HCT116 (cell line): ENCODE measurements around the gene CTTNBP2. TPM values are rescaled to one million over a fixed set of nuclear protein-coding genes. Genes with fewer than 3 reads are reported as not detected.

Experiments
- ATAC-seq: fragments of 200-7000 bp; cut with Tn5 transposase; 2 replicates; pipeline ENCODE4 v1.9.1; 2020; ENCODE audit warnings: mild to moderate bottlenecking, moderate library complexity
- BruUV-seq: library from RNA; stranded (reverse); fragments of 400-500 nt; replicated peaks from 2 replicates; lab custom pipeline; 2021; lab: Mats Ljungman, UMichigan
- CTCF ChIA-PET: fragments of 300-600 bp; sonication (Branson Sonifier 250); formaldehyde crosslinking; loops from one replicate; lab custom pipeline; 2021; ENCODE audit warnings: antibody characterized with exemption; lab: Charles Lee
- POLR2A ChIA-PET: fragments of 300-600, 350-600 bp; sonication (Branson Sonifier 250); formaldehyde crosslinking; loops from one replicate; lab custom pipeline; 2021; ENCODE audit warnings: antibody characterized with exemption; lab: Charles Lee
- RAD21 ChIA-PET, 2 experiments: fragments of 300-600 bp; sonication (Branson Sonifier 250); formaldehyde crosslinking; loops; one replicate each; lab custom pipeline; 2023; ENCODE audit warnings: low total read pairs in 2 of 2; ENCODE audit not compliant: uncharacterized antibody in 2 of 2, unreplicated experiment in 2 of 2, low non-redundant PET in 1 of 2; lab: Charles Lee
- DNase-seq: peaks from one replicate; pipeline ENCODE4 v3.0.0-alpha.2; 2010; ENCODE audit warnings: low read depth, low spot score
- H2AFZ ChIP-seq: fragments of 200-600 bp; shearing (Covaris generic), sonication (generic); 2 replicates; pipeline ENCODE4 v1.6.1; 2017; ENCODE audit warnings: low read depth, mixed run types, mixed read lengths, antibody characterized with exemption, low read length; ENCODE audit not compliant: poor library complexity, severe bottlenecking
- H3K27ac ChIP-seq: 2 replicates; pipeline ENCODE4 v1.5.1; 2012; ENCODE audit warnings: low read depth, low read length
- H3K27me3 ChIP-seq: fragments of 200-600 bp; sonication (generic); 2 replicates; pipeline ENCODE4 v1.6.1; 2016; ENCODE audit warnings: mixed run types, low read length, mixed read lengths; ENCODE audit not compliant: insufficient read depth
- H3K36me3 ChIP-seq, 2 experiments: fragments of 200-500 bp in 1 of 2; fragments of 200-600 bp in 1 of 2; sonication (Bioruptor generic) in 1 of 2; sonication (generic) in 1 of 2; 2 replicates each; pipeline versions ENCODE4 v1.5.1 to v1.6.1; 2014 to 2016; ENCODE audit warnings: low read length in 2 of 2, inconsistent platforms in 1 of 2, mixed read lengths in 1 of 2, mixed run types in 1 of 2; ENCODE audit not compliant: insufficient read depth in 2 of 2, control insufficient read depth in 1 of 2
- H3K4me1 ChIP-seq, 2 experiments: fragments of 200-600 bp in 1 of 2; sonication (generic) in 1 of 2; 2 replicates each; pipeline versions ENCODE4 v1.5.1 to v1.6.1; 2012 to 2017; ENCODE audit warnings: low read length in 2 of 2, inconsistent platforms in 1 of 2, mild to moderate bottlenecking in 1 of 2, mixed read lengths in 1 of 2, mixed run types in 1 of 2, moderate library complexity in 1 of 2; ENCODE audit not compliant: insufficient read depth in 2 of 2, control insufficient read depth in 1 of 2
- H3K4me2 ChIP-seq: fragments of 200-600 bp; sonication (generic); 2 replicates; pipeline ENCODE4 v1.6.1; 2017; ENCODE audit warnings: mixed run types, low read length, mixed read lengths
- H3K4me3 ChIP-seq, 2 experiments: fragments of 200-600 bp in 1 of 2; sonication (generic) in 1 of 2; replicated peaks in 1 of 2; 2 replicates each; pipeline ENCODE4 v1.5.1; 2011 to 2016; ENCODE audit warnings: low read length in 2 of 2, control low read depth in 1 of 2, low read depth in 1 of 2, mild to moderate bottlenecking in 1 of 2, mixed read lengths in 1 of 2, mixed run types in 1 of 2
- H3K79me2 ChIP-seq: fragments of 200-600 bp; sonication (generic); 2 replicates; pipeline ENCODE4 v1.6.1; 2017; ENCODE audit warnings: mild to moderate bottlenecking, mixed run types, low read length, moderate library complexity, mixed read lengths; ENCODE audit not compliant: insufficient read depth
- H3K9ac ChIP-seq: fragments of 200-600 bp; sonication (generic); 2 replicates; pipeline ENCODE4 v1.6.1; 2016; ENCODE audit warnings: low read length, mixed read lengths
- H3K9me2 ChIP-seq: fragments of 200-600 bp; sonication (generic), shearing (Covaris generic); 2 replicates; pipeline ENCODE4 v1.6.1; 2017; ENCODE audit warnings: mixed run types, mild to moderate bottlenecking, moderate library complexity; ENCODE audit not compliant: insufficient read depth
- H3K9me3 ChIP-seq, 2 experiments: fragments of 200-500 bp in 1 of 2; fragments of 200-600 bp in 1 of 2; sonication (Bioruptor generic) in 1 of 2; sonication (generic) in 1 of 2; 2 replicates each; pipeline ENCODE4 v1.6.1; 2014 to 2017; ENCODE audit warnings: low read length in 2 of 2, mixed read lengths in 2 of 2, inconsistent platforms in 1 of 2, low read depth in 1 of 2, mild to moderate bottlenecking in 1 of 2, mixed run types in 1 of 2, moderate library complexity in 1 of 2; ENCODE audit not compliant: control insufficient read depth in 1 of 2, insufficient read depth in 1 of 2
- H4K20me1 ChIP-seq: fragments of 200-600 bp; sonication (generic), shearing (Covaris generic); 2 replicates; pipeline ENCODE4 v1.6.1; 2017; ENCODE audit warnings: mixed run types, mild to moderate bottlenecking, moderate library complexity; ENCODE audit not compliant: insufficient read depth
- CEBPB ChIP-seq: IDR thresholded peaks from 2 replicates; pipeline ENCODE4 v1.6.1; 2012; ENCODE audit warnings: low read depth
- EGR1 ChIP-seq: IDR thresholded peaks from 2 replicates; pipeline ENCODE4 v1.6.1; 2012; ENCODE audit warnings: low read depth
- EZH2 ChIP-seq: fragments of 200-600 bp; sonication (generic); IDR thresholded peaks from 2 replicates; pipeline ENCODE4 v1.6.1; 2017; ENCODE audit warnings: antibody characterized with exemption, mixed run types
- POLR2AphosphoS5 ChIP-seq: IDR thresholded peaks from 2 replicates; pipeline ENCODE4 v1.6.1; 2011; ENCODE audit warnings: mild to moderate bottlenecking, low read depth, low read length, moderate library complexity
- RAD21 ChIP-seq: IDR thresholded peaks from 2 replicates; pipeline ENCODE4 v1.6.1; 2012; ENCODE audit warnings: low read depth, mild to moderate bottlenecking
- ZFX ChIP-seq: fragments of 450-650 bp; IDR thresholded peaks from 2 replicates; pipeline ENCODE4 v1.6.1; 2017
- intact Hi-C: fragments of 100-400 bp; cut with micrococcal nuclease; formaldehyde crosslinking; loops from 2 replicates; pipeline ENCODE4 v1.10.0; 2022
- total RNA-seq: library from RNA; stranded (reverse); gene quantifications from one replicate; pipeline ENCODE4 v1.2.1, GENCODE V29; 2021; ENCODE audit not compliant: unreplicated experiment
- TF ChIP-seq, protein P1 (sequence below): IDR thresholded peaks from 2 replicates; pipeline ENCODE4 v1.6.1; 2012; ENCODE audit warnings: low read depth

CTTNBP2 gene
- total RNA-seq, 1 experiment from 2014 or later: 5.4 TPM

- no peak overlapping the region for H2AFZ ChIP-seq
- no peaks in the 10 kb centered on the region for H4K20me1 ChIP-seq
- RAD21 ChIA-PET: no interaction called here
- intact Hi-C loops: no loop called here
- H3K36me3 ChIP-seq: no peaks in the 10 kb centered on the region
- no peak overlapping the region for H3K9ac ChIP-seq
- no peaks in the 10 kb centered on the region for H3K27me3 ChIP-seq
- no peaks in the 10 kb centered on the region for H3K79me2 ChIP-seq
- H3K4me3 ChIP-seq: no peak overlapping the region
- CTCF ChIA-PET: no interaction called here
- no TSS peak for BruUV-seq
- POLR2A ChIA-PET: no interaction called here
- TF ChIP-seq CEBPB: no peak
- TF ChIP-seq POLR2AphosphoS5: no peak
- no peak for TF ChIP-seq ZFX
- TF ChIP-seq, protein P1, sequence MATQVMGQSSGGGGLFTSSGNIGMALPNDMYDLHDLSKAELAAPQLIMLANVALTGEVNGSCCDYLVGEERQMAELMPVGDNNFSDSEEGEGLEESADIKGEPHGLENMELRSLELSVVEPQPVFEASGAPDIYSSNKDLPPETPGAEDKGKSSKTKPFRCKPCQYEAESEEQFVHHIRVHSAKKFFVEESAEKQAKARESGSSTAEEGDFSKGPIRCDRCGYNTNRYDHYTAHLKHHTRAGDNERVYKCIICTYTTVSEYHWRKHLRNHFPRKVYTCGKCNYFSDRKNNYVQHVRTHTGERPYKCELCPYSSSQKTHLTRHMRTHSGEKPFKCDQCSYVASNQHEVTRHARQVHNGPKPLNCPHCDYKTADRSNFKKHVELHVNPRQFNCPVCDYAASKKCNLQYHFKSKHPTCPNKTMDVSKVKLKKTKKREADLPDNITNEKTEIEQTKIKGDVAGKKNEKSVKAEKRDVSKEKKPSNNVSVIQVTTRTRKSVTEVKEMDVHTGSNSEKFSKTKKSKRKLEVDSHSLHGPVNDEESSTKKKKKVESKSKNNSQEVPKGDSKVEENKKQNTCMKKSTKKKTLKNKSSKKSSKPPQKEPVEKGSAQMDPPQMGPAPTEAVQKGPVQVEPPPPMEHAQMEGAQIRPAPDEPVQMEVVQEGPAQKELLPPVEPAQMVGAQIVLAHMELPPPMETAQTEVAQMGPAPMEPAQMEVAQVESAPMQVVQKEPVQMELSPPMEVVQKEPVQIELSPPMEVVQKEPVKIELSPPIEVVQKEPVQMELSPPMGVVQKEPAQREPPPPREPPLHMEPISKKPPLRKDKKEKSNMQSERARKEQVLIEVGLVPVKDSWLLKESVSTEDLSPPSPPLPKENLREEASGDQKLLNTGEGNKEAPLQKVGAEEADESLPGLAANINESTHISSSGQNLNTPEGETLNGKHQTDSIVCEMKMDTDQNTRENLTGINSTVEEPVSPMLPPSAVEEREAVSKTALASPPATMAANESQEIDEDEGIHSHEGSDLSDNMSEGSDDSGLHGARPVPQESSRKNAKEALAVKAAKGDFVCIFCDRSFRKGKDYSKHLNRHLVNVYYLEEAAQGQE: no peak
- no peak for TF ChIP-seq EZH2
- no peak for TF ChIP-seq EGR1
- no peak for TF ChIP-seq RAD21
- H3K4me2 ChIP-seq: no peak overlapping the region
- H3K4me1 ChIP-seq: no peaks in the 10 kb centered on the region
- ATAC-seq (no peak), DNase-seq (no peak)
- H3K9me3 ChIP-seq: no peaks in the 10 kb centered on the region
- no peaks in the 10 kb centered on the region for H3K9me2 ChIP-seq
- no peak overlapping the region for H3K27ac ChIP-seq
Measured at GRCh38 chr7:117810642-117811512, 62.4 kb downstream of the CTTNBP2 start.
